Measurements from ENCODE around the gene VPS41. TPM values are rescaled to one million over a fixed set of nuclear protein-coding genes. Genes with fewer than 3 reads are reported as not detected.

VPS41 gene
- total and polyA plus RNA-seq, 2 of the 13 experiments (the other 11 are each of a cell fraction or from before 2014, with no cell fraction given) = 12.1 to 43.4 TPM

GRCh38 chr7:38951213-38951612 lies 42.2 kb upstream of the VPS41 start:
- CTCF ChIA-PET (ENCODE audit: low intra/inter-chr PET ratio, low total read pairs) = no interaction called here
- 58% methylated on average over 6 of the region's 6 CpGs for WGBS (ENCODE audit: low lambda C conversion rate)
- Histone ChIP-seq H3K27ac (ENCODE audit: extremely low read length, insufficient read depth, low read length) (no peak overlapping the region), H3K27me3 (ENCODE audit: control insufficient read depth in 1 of 2, insufficient read depth in 2 of 2, low read length in 2 of 2) (no peaks in the 10 kb centered on the region), H3K4me2 (ENCODE audit: low read depth, low read length) (no peak overlapping the region), H4K20me1 (ENCODE audit: insufficient read depth, low read length) (no peaks in the 10 kb centered on the region), H3K9me3 (ENCODE audit: low read length) (no peaks in the 10 kb centered on the region), H3K79me2 (ENCODE audit: insufficient read depth, low read length) (no peaks in the 10 kb centered on the region), H3K4me3 (replicated peaks in 1 of 3; ENCODE audit: insufficient read depth in 1 of 3, low read depth in 2 of 3, low read length in 3 of 3) (no peak overlapping the region), H3K4me1 (ENCODE audit: insufficient read depth, low read length) (no peaks in the 10 kb centered on the region), H3K36me3 (replicated peaks in 1 of 2; ENCODE audit: control insufficient read depth in 1 of 2, insufficient read depth in 2 of 2, low read length in 2 of 2) (no peaks in the 10 kb centered on the region), H3K9ac (ENCODE audit: insufficient read depth, low read depth, low read length) (no peak overlapping the region), H2AFZ (ENCODE audit: low read length) (no peak overlapping the region)
- TF ChIP-seq ZNF205 (CRISPR knock-in tag; IDR thresholded peaks at IDR 0.05) (no peak), U2AF1 (optimal IDR thresholded peaks at IDR 0.05; ENCODE audit: low read depth, low read length) (no peak), LRRFIP1 (CRISPR knock-in tag; conservative IDR thresholded peaks at IDR 0.05) (no peak), HNRNPUL1 (IDR thresholded peaks at IDR 0.05; ENCODE audit: low read depth, low read length) (no peak), GMEB2 (CRISPR knock-in tag; IDR thresholded peaks at IDR 0.05; ENCODE audit: low read depth) (no peak), RBM39 (IDR thresholded peaks at IDR 0.05; ENCODE audit: low read depth, low read length, poor library complexity, severe bottlenecking) (no peak), ZBTB37 (CRISPR knock-in tag; IDR thresholded peaks at IDR 0.05) (no peak), ZNF615 (CRISPR knock-in tag; IDR thresholded peaks at IDR 0.05; ENCODE audit: borderline replicate concordance) (no peak), BATF2 (CRISPR knock-in tag; IDR thresholded peaks at IDR 0.05) (no peak), HHEX (CRISPR knock-in tag; IDR thresholded peaks at IDR 0.05) (no peak), KLF13 (CRISPR knock-in tag; IDR thresholded peaks at IDR 0.05) (no peak), ATF3 (CRISPR knock-in tag; IDR thresholded peaks at IDR 0.05) (no peak), KDM4B (CRISPR knock-in tag; IDR thresholded peaks at IDR 0.05) (no peak), ZNF616 (CRISPR knock-in tag; IDR thresholded peaks at IDR 0.05; ENCODE audit: low read depth) (no peak), ASH2L (IDR thresholded peaks at IDR 0.05; ENCODE audit: insufficient read length, low read depth, low read length) (no peak)
- BruUV-seq (replicated peaks) = no TSS peak
- FAIRE-seq = no peak
- ATAC-seq = no peak
- no peak for DNase-seq (ENCODE audit: low spot score)
- intact Hi-C loops (cut with micrococcal nuclease; ENCODE audit: unreplicated experiment) (no loop called here), in situ Hi-C loops (cut with HindIII; ENCODE audit: extremely low pct_ligation_motif_present, low pct_unique_long_range_greater_than_20kb) (no loop called here)
- POLR2A ChIA-PET = no interaction called here

All from HepG2 (cell line).